Progenitor cell of endocrine pancreas (in vitro differentiated cells): ENCODE measurements around the gene EYS. TPM values are rescaled to one million over a fixed set of nuclear protein-coding genes. Genes with fewer than 3 reads are reported as not detected.

Experiments used
- DNase-seq: peaks from one replicate; pipeline ENCODE4 v3.0.0; 2021; ENCODE audit warnings: low spot score; ENCODE audit not compliant: unreplicated experiment
- H3K27ac Mint-ChIP-seq: 2 replicates; pipeline ENCODE4 v1.8.0; 2021; ENCODE audit warnings: mild to moderate bottlenecking, moderate library complexity, mixed read lengths
- H3K27me3 Mint-ChIP-seq: 2 replicates; pipeline ENCODE4 v1.8.0; 2021; ENCODE audit warnings: mixed read lengths
- H3K36me3 Mint-ChIP-seq: 2 replicates; pipeline ENCODE4 v1.8.0; 2022; ENCODE audit warnings: mixed read lengths; ENCODE audit not compliant: insufficient read depth
- H3K4me1 Mint-ChIP-seq: 2 replicates; pipeline ENCODE4 v1.8.0; 2021; ENCODE audit warnings: low read depth, mixed read lengths
- H3K4me3 Mint-ChIP-seq: 2 replicates; pipeline ENCODE4 v1.8.0; 2021; ENCODE audit warnings: low read depth, mild to moderate bottlenecking, moderate library complexity, mixed read lengths
- H3K9me3 Mint-ChIP-seq: 2 replicates; pipeline ENCODE4 v1.8.0; 2021; ENCODE audit warnings: low read depth, mixed read lengths
- CTCF ChIP-seq: fragments of 200-600 bp; sonication (generic); IDR thresholded peaks from one replicate; pipeline ENCODE4 v1.5.0; 2021; ENCODE audit warnings: antibody characterized with exemption, mild to moderate bottlenecking; ENCODE audit not compliant: unreplicated experiment
- total RNA-seq: library from RNA; stranded (reverse); gene quantifications from 2 replicates; pipeline ENCODE4 v1.2.1, GENCODE V29; 2021

Gene EYS
- total RNA-seq, 1 donor from 2014 or later = 0.46 TPM

GRCh38 chr6:64792534-64792933, 914.5 kb downstream of the EYS start:
- no peak for DNase-seq
- no peaks in the 10 kb centered on the region for H3K36me3 Mint-ChIP-seq
- TF ChIP-seq CTCF = no peak
- H3K9me3 Mint-ChIP-seq = no peaks in the 10 kb centered on the region
- no peak overlapping the region for H3K4me3 Mint-ChIP-seq
- H3K27me3 Mint-ChIP-seq = no peaks in the 10 kb centered on the region
- no peaks in the 10 kb centered on the region for H3K4me1 Mint-ChIP-seq
- no peak overlapping the region for H3K27ac Mint-ChIP-seq

- Mint-ChIP-seq H3K4me3 (no peak overlapping the region), H3K27me3 (no peaks in the 10 kb centered on the region), H3K27ac (no peak overlapping the region), H3K9me3 (no peaks in the 10 kb centered on the region), H3K36me3 (no peaks in the 10 kb centered on the region), H3K4me1 (no peaks in the 10 kb centered on the region)
- no peak for TF ChIP-seq CTCF
- DNase-seq = no peak
Measured at GRCh38 chr6:64789476-64789875, 917.5 kb downstream of the EYS start.

GRCh38 chr6:64786736-64787135, 920.3 kb downstream of the EYS start:
- no peak for TF ChIP-seq CTCF
- Mint-ChIP-seq H3K4me1 (no peaks in the 10 kb centered on the region), H3K27ac (no peak overlapping the region), H3K36me3 (no peaks in the 10 kb centered on the region), H3K4me3 (no peak overlapping the region), H3K9me3 (no peaks in the 10 kb centered on the region), H3K27me3 (no peaks in the 10 kb centered on the region)
- DNase-seq = no peak

GRCh38 chr6:64782877-64783276, 924.1 kb downstream of the EYS start:
- Mint-ChIP-seq H3K4me1 (no peaks in the 10 kb centered on the region), H3K27me3 (no peaks in the 10 kb centered on the region), H3K9me3 (peaks cover 15% of the 10 kb centered on the region)

GRCh38 chr6:64777941-64778785, 928.9 kb downstream of the EYS start:
- Mint-ChIP-seq H3K27me3 (no peaks in the 10 kb centered on the region), H3K9me3 (peaks cover 15% of the 10 kb centered on the region), H3K4me3 (no peak overlapping the region), H3K4me1 (peaks cover 3% of the 10 kb centered on the region), H3K27ac (no peak overlapping the region), H3K36me3 (no peaks in the 10 kb centered on the region)
- no peak for TF ChIP-seq CTCF
- no peak for DNase-seq

More at GRCh38 chr6:64782877-64783276, 924.1 kb downstream of the EYS start:
- no peak for DNase-seq
- no peak for TF ChIP-seq CTCF
- Mint-ChIP-seq H3K27ac (no peak overlapping the region), H3K4me3 (no peak overlapping the region), H3K36me3 (no peaks in the 10 kb centered on the region)
